Astrocyte (in vitro differentiated cells and primary cell): Measurements from ENCODE around the gene CCDC177.

Experiments
- EZH2 ChIP-seq: IDR thresholded peaks from 2 replicates; pipeline ENCODE4 v1.6.1; 2012; ENCODE audit warnings: mild to moderate bottlenecking, low read length, inconsistent platforms; ENCODE audit not compliant: insufficient read depth
- TF ChIP-seq, protein P1 (sequence below): IDR thresholded peaks from 2 replicates; pipeline ENCODE4 v1.5.1; 2011; ENCODE audit warnings: low read depth, mild to moderate bottlenecking, inconsistent platforms, low read length, moderate library complexity; ENCODE audit not compliant: insufficient read depth

DNA sequence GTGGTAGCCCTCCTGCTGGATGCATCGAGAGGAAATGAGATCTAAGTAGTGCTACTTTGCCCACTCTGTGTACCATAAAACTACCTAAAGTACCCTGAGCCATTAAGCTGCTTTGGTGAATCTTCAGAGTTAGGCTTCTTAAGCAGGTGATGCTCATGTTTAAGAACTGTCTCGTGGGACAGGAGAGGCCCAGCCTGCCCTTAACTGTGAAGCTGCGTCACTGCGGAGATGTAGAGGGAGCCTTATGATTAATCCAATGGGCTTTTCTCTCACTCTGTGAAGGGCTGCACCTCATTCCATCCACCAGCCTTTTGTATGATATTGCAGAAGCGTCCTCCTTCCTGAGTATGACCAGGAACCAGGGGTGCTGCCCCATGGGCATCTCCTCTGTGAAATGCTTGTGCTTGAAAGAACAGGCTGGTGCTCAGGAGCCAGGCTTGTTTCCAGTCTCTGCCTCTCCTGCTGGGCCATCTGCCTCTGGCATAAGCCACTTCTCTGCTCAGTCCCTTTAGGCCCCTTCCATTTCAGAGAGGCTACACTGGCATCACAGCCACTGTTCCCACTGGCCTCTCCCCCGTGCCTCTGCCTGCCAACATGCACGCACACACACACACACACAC, 6.8 kb upstream of the CCDC177 start:
- TF ChIP-seq, protein P1, sequence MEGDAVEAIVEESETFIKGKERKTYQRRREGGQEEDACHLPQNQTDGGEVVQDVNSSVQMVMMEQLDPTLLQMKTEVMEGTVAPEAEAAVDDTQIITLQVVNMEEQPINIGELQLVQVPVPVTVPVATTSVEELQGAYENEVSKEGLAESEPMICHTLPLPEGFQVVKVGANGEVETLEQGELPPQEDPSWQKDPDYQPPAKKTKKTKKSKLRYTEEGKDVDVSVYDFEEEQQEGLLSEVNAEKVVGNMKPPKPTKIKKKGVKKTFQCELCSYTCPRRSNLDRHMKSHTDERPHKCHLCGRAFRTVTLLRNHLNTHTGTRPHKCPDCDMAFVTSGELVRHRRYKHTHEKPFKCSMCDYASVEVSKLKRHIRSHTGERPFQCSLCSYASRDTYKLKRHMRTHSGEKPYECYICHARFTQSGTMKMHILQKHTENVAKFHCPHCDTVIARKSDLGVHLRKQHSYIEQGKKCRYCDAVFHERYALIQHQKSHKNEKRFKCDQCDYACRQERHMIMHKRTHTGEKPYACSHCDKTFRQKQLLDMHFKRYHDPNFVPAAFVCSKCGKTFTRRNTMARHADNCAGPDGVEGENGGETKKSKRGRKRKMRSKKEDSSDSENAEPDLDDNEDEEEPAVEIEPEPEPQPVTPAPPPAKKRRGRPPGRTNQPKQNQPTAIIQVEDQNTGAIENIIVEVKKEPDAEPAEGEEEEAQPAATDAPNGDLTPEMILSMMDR, result no peak
- TF ChIP-seq EZH2, result no peak
